Aortic smooth muscle cell (primary cell): ENCODE data around the gene OR2M5. TPM values are rescaled to one million over a fixed set of nuclear protein-coding genes. Genes with fewer than 3 reads are reported as not detected.

Experiments used
- total RNA-seq: library from RNA; depleted of rRNA; stranded (reverse); fragments of >200 nt; gene quantifications from 2 replicates; pipeline ENCODE4 v1.2.3, GENCODE V29; 2014

Gene OR2M5, protein sequence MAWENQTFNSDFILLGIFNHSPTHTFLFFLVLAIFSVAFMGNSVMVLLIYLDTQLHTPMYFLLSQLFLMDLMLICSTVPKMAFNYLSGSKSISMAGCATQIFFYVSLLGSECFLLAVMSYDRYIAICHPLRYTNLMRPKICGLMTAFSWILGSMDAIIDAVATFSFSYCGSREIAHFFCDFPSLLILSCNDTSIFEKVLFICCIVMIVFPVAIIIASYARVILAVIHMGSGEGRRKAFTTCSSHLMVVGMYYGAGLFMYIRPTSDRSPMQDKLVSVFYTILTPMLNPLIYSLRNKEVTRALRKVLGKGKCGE
- not detected in 2 replicates for total RNA-seq

DNA sequence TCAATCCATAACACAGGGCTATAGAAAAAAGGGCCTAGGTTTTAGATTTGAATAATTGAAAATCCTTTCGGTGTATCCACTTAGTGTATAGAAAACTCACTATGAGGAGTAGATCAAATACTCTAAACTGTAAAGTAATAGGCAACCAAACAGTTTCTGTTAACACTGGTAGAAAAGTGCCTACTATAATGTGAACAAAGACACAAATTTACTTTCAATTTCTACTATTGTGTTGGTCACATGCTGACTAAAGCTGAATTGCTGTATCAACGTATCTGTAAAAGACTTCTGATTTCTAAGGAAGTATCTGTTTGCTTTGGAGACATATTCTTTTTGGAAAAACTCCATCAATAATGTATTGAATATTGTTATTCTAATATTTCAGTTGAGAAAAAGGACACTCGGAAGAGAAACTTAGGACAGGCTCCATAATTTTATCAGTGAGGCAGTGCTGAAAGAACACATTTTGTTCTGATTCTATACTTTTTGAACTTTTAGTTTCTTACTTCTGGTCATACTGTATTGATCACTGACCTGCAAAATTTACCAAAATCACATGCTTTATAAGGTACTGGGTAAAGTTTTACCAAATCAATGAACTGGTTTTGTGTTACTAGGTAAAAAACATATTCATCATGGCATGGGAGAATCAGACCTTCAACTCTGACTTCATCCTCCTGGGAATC, at the start of gene OR2M5:
TSS of gene OR2M5 (plus strand) at position 636 of the 686 bp plus-strand sequence. CDS start at position 636, 0 bp downstream.

DNA sequence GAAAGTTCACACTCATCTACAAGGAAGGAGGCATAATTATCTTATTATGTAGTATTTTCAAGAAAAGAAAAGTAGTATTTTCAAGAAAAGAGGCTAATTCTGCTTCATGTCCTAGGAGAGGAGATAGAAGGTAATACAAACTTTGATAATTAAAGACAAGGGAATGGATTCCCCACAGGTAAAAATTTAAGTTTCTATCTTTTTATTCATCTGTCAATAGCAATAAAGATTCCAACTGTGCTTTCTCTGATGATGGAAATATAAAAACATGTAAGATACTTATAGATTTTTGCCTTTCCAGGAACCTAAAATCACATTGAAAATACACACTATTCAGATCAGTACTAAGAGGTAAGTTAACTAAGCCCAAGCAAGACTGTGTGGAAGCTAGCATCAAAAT, 29.6 kb downstream of the OR2M5 start, which contains the start of gene OR2M2:
TSS of gene OR2M2 (plus strand) at position 301 of the 400 bp plus-strand sequence. CDS start 5,165 bp downstream, outside the sequence.

Other genes starting within 250 kb of the OR2M5 start
- gene OR2W3, start 249.6 kb upstream of the OR2M5 start, total RNA-seq = 0.26 TPM in 1 of 2 replicates, not detected in the other
- not detected in 2 replicates for gene OR2T8, start 224.9 kb upstream of the OR2M5 start, total RNA-seq
- gene OR2AJ1, start 220.3 kb upstream of the OR2M5 start, total RNA-seq = not detected in 2 replicates
- not detected in 2 replicates for gene OR2L8, start 196.3 kb upstream of the OR2M5 start, total RNA-seq
- not detected in 2 replicates for gene OR2AK2, start 179.9 kb upstream of the OR2M5 start, total RNA-seq
- gene OR2L5, start 131.5 kb upstream of the OR2M5 start, total RNA-seq = not detected in 2 replicates
- gene OR2L2, start 115.1 kb upstream of the OR2M5 start, total RNA-seq = under 0.01 TPM in 2 replicates
- not detected in 2 replicates for gene OR2L3, start 98.3 kb upstream of the OR2M5 start, total RNA-seq
- gene OR2L13, start 50.0 kb upstream of the OR2M5 start, total RNA-seq = not detected in 2 replicates
- not detected in 2 replicates for gene OR2M2, start 29.7 kb downstream of the OR2M5 start, total RNA-seq
- not detected in 2 replicates for gene OR2M3, start 52.1 kb downstream of the OR2M5 start, total RNA-seq
- not detected in 2 replicates for gene OR2M4, start 86.3 kb downstream of the OR2M5 start, total RNA-seq
- gene OR2T33, start 132.8 kb downstream of the OR2M5 start, total RNA-seq = not detected in 2 replicates
- gene OR2T12, start 158.3 kb downstream of the OR2M5 start, total RNA-seq = not detected in 2 replicates
- not detected in 2 replicates for gene OR2M7, start 179.4 kb downstream of the OR2M5 start, total RNA-seq
- gene OR14C36, start 203.6 kb downstream of the OR2M5 start, total RNA-seq = not detected in 2 replicates
- gene OR2T4, start 216.5 kb downstream of the OR2M5 start, total RNA-seq = not detected in 2 replicates
- not detected in 2 replicates for gene OR2T6, start 230.6 kb downstream of the OR2M5 start, total RNA-seq